Measurements from ENCODE around the gene ATCAY. TPM values are rescaled to one million over a fixed set of nuclear protein-coding genes. Genes with fewer than 3 reads are reported as not detected.
"Not testable (repeated sequence)": the region's sequence is repeated elsewhere in the genome, so short reads cannot be mapped to it uniquely, and the experiment has no call there.

ATCAY gene
- total RNA-seq, 8 experiments from 2014 or later = 0.10 to 58.2 (median 48.6) TPM; not detected in 1

DNA sequence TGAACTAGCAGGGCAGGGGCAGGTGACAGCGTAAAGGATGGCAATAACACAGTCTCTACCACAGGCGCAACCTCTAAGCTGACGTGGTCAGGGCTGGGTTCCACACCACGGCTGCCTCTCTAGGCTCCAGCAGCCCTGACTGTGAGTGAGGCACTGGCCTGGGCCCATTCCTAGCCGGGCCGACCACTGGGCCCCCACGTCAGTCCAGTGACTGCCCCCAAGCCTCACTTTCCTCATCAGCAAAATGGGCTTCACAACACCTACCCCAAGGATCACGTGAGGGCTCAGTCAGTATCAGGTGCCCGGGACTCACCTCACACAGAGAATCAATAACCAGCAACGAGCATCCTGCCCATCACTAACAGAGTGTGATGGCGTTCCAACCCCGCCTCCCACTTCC lies 16.8 kb upstream of the ATCAY start:
- H3K4me3 ChIP-seq = no peak overlapping the region
- H3K4me1 ChIP-seq (replicated peaks in 1 of 2) = peaks cover 5 to 16% of the 10 kb centered on the region in 2 donors
- in situ Hi-C loops (cut with MboI; ENCODE audit: low pct_unique_long_range_greater_than_20kb in 2 of 9, low sequenced_read_pairs in 9 of 9, unreplicated experiment in 9 of 9) = no loop called here
- H3K27ac ChIP-seq = no peak overlapping the region
- WGBS, 10 experiments = 6 to 80% (median 70%) methylated on average over 2 to 6 of the region's 12 CpGs; no CpG with 5 or more reads in 5 of the 10 experiments
- no peak for ATAC-seq (replicated peaks in 6 of 8)

DNA sequence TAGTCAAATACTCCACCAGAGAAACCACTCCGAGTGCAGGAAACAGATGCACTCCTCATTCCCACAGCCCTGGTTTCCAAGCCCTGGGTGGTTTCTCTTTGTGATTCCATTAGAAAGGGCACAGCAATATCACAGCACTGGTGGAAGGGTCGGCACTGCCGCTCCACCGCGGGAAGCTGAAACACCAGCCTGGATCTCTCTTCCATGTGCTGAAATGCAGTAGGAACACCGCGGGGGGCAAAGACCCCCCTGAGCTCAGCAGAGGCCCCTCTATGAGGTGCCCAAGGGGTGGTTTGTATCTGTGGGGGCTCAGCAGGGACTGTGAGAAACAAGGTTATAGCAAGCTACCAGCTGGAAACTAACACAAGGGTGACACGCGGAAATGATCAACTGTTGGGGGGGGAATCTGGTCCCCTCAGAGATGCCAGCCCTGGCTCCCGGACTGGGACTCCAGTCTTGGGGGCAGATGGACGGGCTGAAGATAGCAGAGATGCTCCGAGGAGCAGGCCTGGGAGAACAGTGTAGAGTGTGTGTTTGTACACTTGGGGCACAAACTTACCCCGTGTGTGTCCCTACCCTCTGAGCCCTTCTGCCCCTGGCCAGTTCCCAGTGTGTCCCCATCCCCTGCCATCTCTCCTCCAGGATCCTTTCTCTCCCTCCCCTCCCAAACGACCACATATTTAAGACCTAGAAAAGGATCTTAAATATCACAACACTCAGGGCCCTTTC lies 13.4 kb upstream of the ATCAY start:
- peaks cover 5 to 16% of the 10 kb centered on the region in 2 donors for H3K4me1 ChIP-seq (replicated peaks in 1 of 2)
- H3K4me3 ChIP-seq = no peak overlapping the region
- 0 to 60% (median 47%) methylated on average over 1 to 7 of the region's 14 CpGs; no CpG with 5 or more reads in 4 of the 10 experiments for WGBS, 10 experiments
- in situ Hi-C loops (cut with MboI; ENCODE audit: low pct_unique_long_range_greater_than_20kb in 2 of 9, low sequenced_read_pairs in 9 of 9, unreplicated experiment in 9 of 9) = no loop called here
- no peak overlapping the region for H3K27ac ChIP-seq
- ATAC-seq (replicated peaks in 6 of 8) = peak in 2 of 8 experiments; percentile 14 to 20

DNA sequence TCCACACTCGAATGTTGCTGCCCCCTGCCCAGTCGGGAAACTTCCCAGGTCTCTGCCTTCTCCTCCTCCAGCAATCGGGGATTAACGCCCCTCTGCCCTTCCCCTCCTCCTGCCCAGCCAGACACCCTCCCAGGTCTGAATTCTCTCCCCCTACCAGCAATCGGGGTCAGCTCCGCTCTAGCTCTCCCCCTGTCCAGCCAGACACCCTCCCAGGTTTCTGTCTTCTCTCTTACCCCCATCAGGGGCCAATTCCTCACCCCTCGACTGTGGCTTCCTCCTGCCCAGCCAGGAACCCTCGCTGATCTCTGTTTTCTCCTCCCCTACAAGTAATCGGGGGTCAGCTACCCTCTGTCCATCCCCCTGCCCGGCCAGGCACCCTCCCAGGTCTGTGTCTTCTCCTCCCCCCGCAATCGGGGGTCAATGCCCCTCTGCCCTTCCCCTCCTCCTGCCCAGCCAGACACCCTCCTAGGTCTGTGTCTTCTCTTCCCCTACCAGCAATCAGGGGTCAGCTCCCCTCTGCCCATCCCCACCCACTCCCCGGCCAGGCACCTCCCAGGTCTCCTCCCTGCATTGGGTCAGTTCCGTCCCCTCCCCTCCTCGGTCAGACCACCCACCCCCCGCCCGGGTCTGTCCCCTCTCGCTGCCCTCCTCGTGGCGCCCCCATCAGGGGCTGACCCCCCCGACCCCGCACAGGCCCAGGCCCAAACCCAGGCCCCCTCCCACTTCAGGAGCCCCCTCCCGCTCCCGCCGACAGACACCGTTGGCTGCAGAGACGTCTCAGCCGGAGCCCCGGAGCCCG lies 12.3 kb upstream of the ATCAY start:
- Histone ChIP-seq H3K4me3 (peak overlapping the region; percentile 37 to 48 (median 40)), H3K27ac (peak overlapping the region in 1 of 2 donors; percentile 3), H3K4me1 (replicated peaks in 1 of 2) (peaks cover 5 to 16% of the 10 kb centered on the region in 2 donors)
- in situ Hi-C loops (cut with MboI; ENCODE audit: low pct_unique_long_range_greater_than_20kb in 2 of 9, low sequenced_read_pairs in 9 of 9, unreplicated experiment in 9 of 9) = no loop called here
- peak in 5 of 8 experiments; percentile 39 to 48 (median 44) for ATAC-seq (replicated peaks in 6 of 8)
- WGBS, 10 experiments = 20% methylated on average over 2 of the region's 30 CpGs; no CpG with 5 or more reads in 9 of the 10 experiments

DNA sequence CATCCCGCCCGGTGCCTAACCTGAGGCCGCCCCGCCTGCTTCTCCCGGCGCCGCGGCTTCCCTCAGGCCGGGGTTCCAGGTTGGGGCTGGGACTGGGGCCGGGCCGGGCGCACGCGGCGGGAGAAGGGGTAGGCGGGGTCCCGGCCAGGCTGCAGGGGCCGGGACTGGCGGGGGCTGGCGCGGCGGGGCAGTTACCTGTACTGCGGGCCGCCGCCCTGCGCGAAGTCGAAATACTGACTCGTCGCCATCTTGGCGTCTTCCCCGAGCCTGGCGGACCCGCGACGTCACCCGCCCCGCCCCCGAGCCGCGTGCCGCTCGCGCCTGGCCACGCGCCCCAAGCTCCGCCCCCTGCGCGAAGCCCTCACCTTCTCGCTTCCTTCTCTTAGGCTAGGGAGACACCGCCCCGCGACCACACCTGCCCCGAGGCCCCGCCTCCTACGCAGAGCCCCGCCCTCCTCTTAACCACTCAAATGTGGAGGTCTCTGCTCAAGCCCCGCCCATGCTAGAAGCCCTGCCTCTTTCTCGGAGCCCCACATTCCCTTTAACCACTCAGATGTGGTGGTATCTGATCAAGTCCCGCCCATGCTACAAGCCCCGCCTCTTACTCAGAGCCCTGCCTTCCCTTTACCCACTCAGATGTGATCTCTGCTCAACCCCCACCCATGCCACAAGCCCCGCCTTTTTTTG lies 11.6 kb upstream of the ATCAY start, which contains the start of gene ZFR2:
Gene ZFR2 (minus strand): TSS at position 269 of the 687 bp plus-strand sequence. CDS start 21 bp downstream, at position 248.
- WGBS, 10 experiments = 80% methylated on average over 1 of the region's 62 CpGs; no CpG with 5 or more reads in 9 of the 10 experiments
- ATAC-seq (replicated peaks in 6 of 8) = peak in 7 of 8 experiments; percentile 29 to 84 (median 66)
- in situ Hi-C loops (cut with MboI; ENCODE audit: low pct_unique_long_range_greater_than_20kb in 2 of 9, low sequenced_read_pairs in 9 of 9, unreplicated experiment in 9 of 9) = no loop called here
- peak within 1 kb of the TSS in 1 of 2 donors; percentile 3 for H3K27ac ChIP-seq
- peaks cover 5 to 16% of the 10 kb centered on the region in 2 donors for H3K4me1 ChIP-seq (replicated peaks in 1 of 2)
- peak within 1 kb of the TSS; percentile 37 to 48 (median 40) for H3K4me3 ChIP-seq

DNA sequence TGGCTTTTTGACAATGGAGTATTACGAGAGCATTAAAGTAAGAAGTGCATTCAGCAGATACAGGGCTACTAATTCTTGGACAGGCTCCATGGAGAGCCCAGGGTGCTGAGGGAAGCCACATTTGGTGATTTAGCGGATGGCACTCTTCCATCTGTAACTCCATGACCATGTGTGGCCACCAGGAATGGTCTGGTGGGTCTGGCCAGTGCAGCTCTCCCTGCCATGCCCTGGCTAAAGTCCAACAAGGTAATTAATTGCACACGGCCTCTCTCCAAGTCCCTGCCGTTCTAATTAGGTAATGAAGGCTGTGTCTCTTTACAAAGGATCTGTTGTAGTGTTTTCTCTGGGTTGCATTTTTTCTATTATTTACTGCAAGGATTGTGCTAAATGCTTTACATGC lies 7.3 kb upstream of the ATCAY start:
- H3K4me1 ChIP-seq (replicated peaks in 1 of 2) = peaks cover 2% of the 10 kb centered on the region in 2 donors
- no peak overlapping the region for H3K4me3 ChIP-seq
- WGBS, 10 experiments = 0 to 78% (median 64%) methylated on average over 1 to 4 of the region's 4 CpGs; no CpG with 5 or more reads in 3 of the 10 experiments
- no peak for ATAC-seq (replicated peaks in 6 of 8)
- in situ Hi-C loops (cut with MboI; ENCODE audit: low pct_unique_long_range_greater_than_20kb in 2 of 9, low sequenced_read_pairs in 9 of 9, unreplicated experiment in 9 of 9) = no loop called here
- H3K27ac ChIP-seq = no peak overlapping the region

DNA sequence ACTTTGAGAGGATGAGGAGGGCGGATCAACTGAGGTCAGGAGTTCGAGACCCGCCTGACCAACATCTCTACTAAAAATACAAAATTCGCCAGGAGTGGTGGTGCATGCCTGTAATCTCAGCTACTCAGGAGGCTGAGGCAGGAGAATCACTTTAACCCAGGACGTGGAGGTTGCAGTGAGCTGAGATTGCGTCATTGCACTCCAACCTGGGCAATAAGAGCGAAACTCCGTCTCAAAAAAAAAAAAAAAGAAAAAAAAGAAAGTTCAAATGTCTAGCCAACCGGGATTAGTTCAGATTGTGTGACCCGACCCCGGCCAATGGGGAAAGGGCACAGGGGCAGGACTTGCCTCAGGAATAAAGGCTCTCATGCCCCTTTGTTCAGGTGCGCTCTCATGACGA lies 5.8 kb upstream of the ATCAY start:
- H3K27ac ChIP-seq; in situ Hi-C loops (cut with MboI; ENCODE audit: low pct_unique_long_range_greater_than_20kb in 2 of 9, low sequenced_read_pairs in 9 of 9, unreplicated experiment in 9 of 9); ATAC-seq (replicated peaks in 6 of 8); H3K4me3 ChIP-seq; H3K4me1 ChIP-seq (replicated peaks in 1 of 2): not testable (repeated sequence)
- 17 to 77% (median 59%) methylated on average over 1 to 8 of the region's 13 CpGs; no CpG with 5 or more reads in 3 of the 10 experiments for WGBS, 10 experiments

DNA sequence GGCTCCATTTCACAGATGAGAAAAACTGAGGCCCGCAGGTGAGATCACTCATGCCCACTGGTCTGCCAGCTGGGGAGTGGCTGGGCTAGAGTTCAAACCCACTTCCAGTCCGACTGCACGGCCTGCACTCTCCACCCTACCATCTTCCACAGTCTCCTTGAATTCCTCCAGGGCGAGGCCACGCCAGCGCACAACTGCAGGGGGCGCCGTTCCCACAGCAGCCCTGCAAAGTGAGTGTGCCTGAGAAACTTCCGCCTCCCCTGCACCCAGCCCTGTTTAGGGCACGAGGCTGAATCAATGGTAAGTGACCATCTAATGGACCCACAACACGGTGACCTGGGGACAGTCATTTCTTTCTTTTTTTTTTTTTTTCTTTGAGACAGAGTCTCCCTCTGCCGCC lies 829 bp upstream of the ATCAY start:
- in situ Hi-C loops (cut with MboI; ENCODE audit: low pct_unique_long_range_greater_than_20kb in 2 of 9, low sequenced_read_pairs in 9 of 9, unreplicated experiment in 9 of 9) = no loop called here
- peak overlapping the region in 1 of 2 donors; percentile 83 for H3K27ac ChIP-seq
- H3K4me1 ChIP-seq (replicated peaks in 1 of 2) = no peaks in the 10 kb centered on the region
- WGBS, 10 experiments = 19 to 86% (median 70%) methylated on average over 1 to 9 of the region's 12 CpGs; no CpG with 5 or more reads in 1 of the 10 experiments
- H3K4me3 ChIP-seq = peak overlapping the region in 3 of 5 donors; percentile 44 to 74 (median 66)
- no peak for ATAC-seq (replicated peaks in 6 of 8)

DNA sequence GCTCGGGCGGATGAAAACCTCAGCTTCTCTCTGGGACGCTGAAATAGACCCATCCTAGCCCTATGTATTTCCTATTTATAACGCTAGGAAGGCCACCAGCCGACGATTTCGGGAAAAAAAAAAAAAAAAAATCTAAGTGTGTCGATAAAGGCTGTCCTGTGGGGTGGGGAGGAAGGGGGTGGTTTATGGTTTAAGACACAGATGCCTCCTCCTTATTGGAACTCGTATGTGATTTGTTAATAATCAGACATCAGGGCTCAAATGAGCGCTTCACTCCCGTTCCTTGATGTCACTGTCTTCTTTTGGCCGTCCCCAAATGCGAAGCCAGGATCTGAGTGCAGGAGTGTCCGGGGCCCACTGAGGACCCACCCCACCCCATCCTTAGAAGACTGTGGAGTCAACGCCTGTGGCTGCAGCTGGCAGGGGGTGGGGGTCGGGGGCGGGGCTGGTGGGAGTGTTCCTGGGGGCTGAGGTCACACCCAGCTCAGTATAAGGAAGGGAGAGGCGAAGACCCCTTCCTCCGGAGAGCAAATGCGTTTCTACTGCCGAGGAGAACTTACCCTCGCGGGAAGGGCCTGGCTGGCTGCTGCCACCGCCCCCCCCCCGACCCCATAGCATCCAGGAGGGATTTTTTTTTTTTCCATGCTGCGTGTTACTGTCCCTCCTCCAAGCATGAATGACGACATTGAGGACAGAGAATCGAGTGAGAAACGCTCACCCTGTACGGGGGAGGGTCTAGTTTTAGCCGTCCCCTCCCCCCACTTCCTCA lies 971 bp downstream of the ATCAY start:
- 0 to 4% (median 0%) methylated on average over 1 to 13 of the region's 31 CpGs; no CpG with 5 or more reads in 3 of the 10 experiments for WGBS, 10 experiments
- Histone ChIP-seq H3K27ac (peak overlapping the region; percentile 83 to 97), H3K4me1 (replicated peaks in 1 of 2) (no peaks in the 10 kb centered on the region), H3K4me3 (peak overlapping the region; percentile 44 to 83 (median 66))
- in situ Hi-C loops (cut with MboI; ENCODE audit: low pct_unique_long_range_greater_than_20kb in 2 of 9, low sequenced_read_pairs in 9 of 9, unreplicated experiment in 9 of 9) = no loop called here
- ATAC-seq (replicated peaks in 6 of 8) = peak in 5 of 8 experiments; percentile 66 to 70 (median 68)

DNA sequence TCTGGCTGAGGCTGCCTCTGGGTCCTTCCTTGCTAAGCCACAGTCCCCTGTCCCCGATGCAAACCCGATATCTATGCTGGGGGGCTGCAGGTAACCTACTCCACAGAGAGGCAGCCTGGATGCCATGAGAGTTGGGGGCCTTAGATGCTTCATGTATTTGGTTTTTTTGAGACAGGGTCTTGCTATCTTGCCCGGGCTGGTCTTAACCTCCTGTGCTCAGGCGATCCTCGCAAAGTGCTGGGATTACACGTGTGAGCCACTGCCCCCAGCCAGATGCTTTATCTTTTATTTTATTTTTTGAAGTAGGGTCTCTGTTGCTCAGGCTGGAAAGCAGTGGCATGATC lies 1.5 kb downstream of the ATCAY start:
- in situ Hi-C loops (cut with MboI; ENCODE audit: low pct_unique_long_range_greater_than_20kb in 2 of 9, low sequenced_read_pairs in 9 of 9, unreplicated experiment in 9 of 9) = no loop called here
- peak overlapping the region; percentile 83 to 97 for H3K27ac ChIP-seq
- no peaks in the 10 kb centered on the region for H3K4me1 ChIP-seq (replicated peaks in 1 of 2)
- H3K4me3 ChIP-seq = peak overlapping the region; percentile 44 to 83 (median 66)
- WGBS, 10 experiments = 0 to 50% (median 22%) methylated on average over 1 to 5 of the region's 6 CpGs; no CpG with 5 or more reads in 2 of the 10 experiments
- ATAC-seq (replicated peaks in 6 of 8) = no peak

DNA sequence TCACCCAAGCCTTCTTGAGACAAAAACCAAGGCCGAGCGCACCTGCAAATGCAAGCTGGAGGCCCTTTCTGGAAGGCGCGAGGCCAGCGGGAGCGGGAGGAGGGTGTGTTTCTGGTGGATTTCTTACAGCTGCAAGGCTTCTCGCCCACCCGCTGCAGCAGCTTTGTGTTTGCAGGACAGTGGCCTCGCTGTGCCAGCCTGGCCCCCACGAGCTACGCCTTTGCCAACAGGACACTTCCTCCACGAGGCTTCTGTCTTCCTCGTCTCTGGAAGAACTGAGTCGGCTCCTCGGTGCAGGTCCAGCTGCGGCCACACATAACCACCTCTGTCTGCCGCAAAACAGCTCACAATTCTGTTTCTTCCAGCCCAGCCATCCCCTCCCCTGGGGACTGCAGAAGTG lies 10.1 kb downstream of the ATCAY start:
- in situ Hi-C loops (cut with MboI; ENCODE audit: low pct_unique_long_range_greater_than_20kb in 2 of 9, low sequenced_read_pairs in 9 of 9, unreplicated experiment in 9 of 9) = no loop called here
- Histone ChIP-seq H3K4me1 (replicated peaks in 1 of 2) (no peaks in the 10 kb centered on the region), H3K4me3 (no peak overlapping the region), H3K27ac (no peak overlapping the region)
- ATAC-seq (replicated peaks in 6 of 8) = no peak
- 68 to 100% (median 89%) methylated on average over 1 to 8 of the region's 17 CpGs; no CpG with 5 or more reads in 4 of the 10 experiments for WGBS, 10 experiments

DNA sequence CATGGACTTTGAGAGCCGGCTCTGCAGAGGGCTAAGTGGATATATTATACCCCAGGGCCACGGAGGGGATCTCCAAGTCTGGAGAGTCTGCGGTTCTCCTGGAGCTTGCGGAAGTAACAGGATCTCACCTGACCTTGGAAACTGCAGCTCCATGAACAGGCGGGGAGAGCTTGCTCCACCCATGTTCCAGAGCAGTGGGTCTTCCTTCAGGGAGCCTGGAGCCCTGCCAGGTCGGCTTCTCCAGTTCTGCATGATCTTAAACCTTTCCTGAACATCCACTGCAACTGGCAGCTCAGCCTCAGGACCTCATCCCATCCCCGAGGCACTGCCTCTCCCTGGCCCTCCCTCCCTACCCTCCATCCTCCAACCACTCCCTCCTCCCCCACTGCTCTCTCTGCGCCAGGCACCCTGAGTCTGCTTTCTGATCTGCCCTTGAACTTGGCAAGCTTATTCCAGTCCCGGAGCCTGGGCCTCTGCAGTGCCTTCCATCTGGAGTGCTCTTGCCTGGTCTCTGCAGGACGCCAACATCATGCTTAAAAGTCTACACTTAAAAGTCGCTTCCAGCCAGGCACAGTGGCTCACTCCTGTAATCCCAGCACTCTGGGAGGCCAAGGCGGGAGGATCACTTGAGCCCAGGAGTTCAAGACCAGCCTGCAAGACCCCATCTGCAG lies 13.2 kb downstream of the ATCAY start:
- H3K4me3 ChIP-seq = no peak overlapping the region
- ATAC-seq (replicated peaks in 6 of 8) = peak in 2 of 8 experiments; percentile 23 to 43
- WGBS, 10 experiments = 0 to 100% (median 91%) methylated on average over 1 to 4 of the region's 12 CpGs; no CpG with 5 or more reads in 6 of the 10 experiments
- no peak overlapping the region for H3K27ac ChIP-seq
- no peaks in the 10 kb centered on the region for H3K4me1 ChIP-seq (replicated peaks in 1 of 2)
- in situ Hi-C loops (cut with MboI; ENCODE audit: low pct_unique_long_range_greater_than_20kb in 2 of 9, low sequenced_read_pairs in 9 of 9, unreplicated experiment in 9 of 9) = no loop called here
